GM18508 (cell line): Measurements from ENCODE around the gene ACSM2A.
"Not testable (repeated sequence)": the region's sequence is repeated elsewhere in the genome, so short reads cannot be mapped to it uniquely, and the experiment has no call there.

Source experiments
- ATAC-seq: cut with Tn5 transposase; IDR thresholded peaks from one replicate; pipeline ENCODE4 v1.9.1; 2021; ENCODE audit warnings: moderate number of reproducible peaks; ENCODE audit not compliant: insufficient read depth, unreplicated experiment

The ACSM2A gene

GRCh38 chr16:20536669-20537068, 85.3 kb downstream of the ACSM2A start:
- not testable (repeated sequence) for ATAC-seq
